Mucosa of descending colon (tissue), 3 donors: ENCODE measurements around the gene PIP5K1C. TPM values are rescaled to one million over a fixed set of nuclear protein-coding genes. Genes with fewer than 3 reads are reported as not detected.

Experiments
- ATAC-seq: fragments of 200-7000 bp; cut with Tn5 transposase; one replicate; pipeline ENCODE4 v1.9.1; 2020; ENCODE audit warnings: mild to moderate bottlenecking, moderate library complexity
- DNase-seq, 3 donors: peaks; one replicate each; pipeline ENCODE4 v3.0.0-alpha.2; 2020
- H3K36me3 ChIP-seq: fragments of 200-600 bp; one replicate; pipeline ENCODE4 v1.8.0; 2021; ENCODE audit warnings: low read depth, mild to moderate bottlenecking
- H3K4me1 ChIP-seq: fragments of 200-600 bp; one replicate; pipeline ENCODE4 v1.8.0; 2021; ENCODE audit warnings: low read depth, mild to moderate bottlenecking
- H3K4me3 ChIP-seq: fragments of 200-600 bp; one replicate; pipeline ENCODE4 v1.8.0; 2021; ENCODE audit warnings: mild to moderate bottlenecking
- H3K9me3 ChIP-seq: fragments of 200-600 bp; one replicate; pipeline ENCODE4 v1.8.0; 2021; ENCODE audit warnings: mild to moderate bottlenecking
- CTCF ChIP-seq: fragments of 200-600 bp; IDR thresholded peaks from one replicate; pipeline ENCODE4 v1.8.0; 2022; ENCODE audit warnings: antibody characterized with exemption, mild to moderate bottlenecking
- intact Hi-C, 2 donors: fragments of 100-400 bp; cut with DNase I in 1 of 2; cut with micrococcal nuclease in 1 of 2; formaldehyde crosslinking; loops; one replicate each; pipeline versions ENCODE4 v1.11.0 to v1.11.1; 2022; cut with DNase I, micrococcal nuclease
- total RNA-seq, 3 donors: library from RNA; stranded (reverse); fragmentation: NEBNext Ultra II Directional in 2 of 3; extraction: Animal tissue kit (Norgen Biotek cat#: 25700) in 2 of 3; gene quantifications; one replicate each; pipeline versions ENCODE4 v1.2.1 to v1.2.4, GENCODE V29; 2021 to 2023
- donor health status: DM: no; HTN: no; CAD: no; lungs with moderate emphysema.
- donor health status: DM: no; HTN: no; CAD: no.
- donor health status: DM: no; HTN: yes; CAD: no.

PIP5K1C gene
- total RNA-seq, 3 donors from 2014 or later: 23.1 to 95.2 (median 23.2) TPM

- Histone ChIP-seq H3K9me3 (no peaks in the 10 kb centered on the region), H3K4me3 (no peak overlapping the region), H3K4me1 (peaks cover 8% of the 10 kb centered on the region), H3K36me3 (no peaks in the 10 kb centered on the region)
- ATAC-seq (no peak), DNase-seq (no peak)
- intact Hi-C loops: loop anchor here in 1 of 2 donors (10.0 kb wide), 1 partner anchor 67 kb away; no protein-coding TSS in a partner anchor
- no peak for TF ChIP-seq CTCF
Observed at GRCh38 chr19:3611841-3612240, 88.4 kb downstream of the PIP5K1C start.

- H3K4me3 ChIP-seq: no peak overlapping the region
- ATAC-seq (no peak), DNase-seq (no peak)
- intact Hi-C loops: loop anchor here in 1 of 2 donors (10.0 kb wide), 1 partner anchor 66 kb away; no protein-coding TSS in a partner anchor
- H3K9me3 ChIP-seq: no peaks in the 10 kb centered on the region
- peaks cover 16% of the 10 kb centered on the region for H3K4me1 ChIP-seq
- TF ChIP-seq CTCF: no peak
- no peaks in the 10 kb centered on the region for H3K36me3 ChIP-seq
Observed at GRCh38 chr19:3610745-3611717, 89.2 kb downstream of the PIP5K1C start.

GRCh38 chr19:3609779-3610719 is 90.2 kb downstream of the PIP5K1C start:
- no peak for TF ChIP-seq CTCF
- Histone ChIP-seq H3K9me3 (no peaks in the 10 kb centered on the region), H3K36me3 (no peaks in the 10 kb centered on the region), H3K4me1 (peaks cover 24% of the 10 kb centered on the region), H3K4me3 (no peak overlapping the region)
- intact Hi-C loops: loop anchor here in 1 of 2 donors (10.0 kb wide), 1 partner anchor 65 kb away; no protein-coding TSS in a partner anchor
- no peak for ATAC-seq
- DNase-seq: no peak

- no peaks in the 10 kb centered on the region for H3K9me3 ChIP-seq
- intact Hi-C loops: no loop called here
- no peaks in the 10 kb centered on the region for H3K36me3 ChIP-seq
- TF ChIP-seq CTCF: no peak
- DNase-seq (no peak), ATAC-seq (no peak)
- H3K4me1 ChIP-seq: peaks cover 28% of the 10 kb centered on the region
- no peak overlapping the region for H3K4me3 ChIP-seq
Observed at GRCh38 chr19:3608750-3609322, 91.4 kb downstream of the PIP5K1C start.

GRCh38 chr19:3608079-3608641 is 92.1 kb downstream of the PIP5K1C start:
- intact Hi-C loops: no loop called here
- DNase-seq (no peak), ATAC-seq (no peak)
- Histone ChIP-seq H3K4me1 (peaks cover 28% of the 10 kb centered on the region), H3K9me3 (no peaks in the 10 kb centered on the region), H3K36me3 (no peaks in the 10 kb centered on the region), H3K4me3 (no peak overlapping the region)
- TF ChIP-seq CTCF: no peak
